GM23248 (cell line): ENCODE data around the gene FAM76A.
"Not testable (repeated sequence)": the region's sequence is repeated elsewhere in the genome, so short reads cannot be mapped to it uniquely, and the experiment has no call there.

Experiments
- EZH2 ChIP-seq: fragments of 200-600 bp; sonication (generic); IDR thresholded peaks from 2 replicates; pipeline ENCODE4 v1.6.1; 2018; ENCODE audit warnings: antibody characterized with exemption, mild to moderate bottlenecking; ENCODE audit not compliant: insufficient read depth, poor library complexity, severe bottlenecking
- EZH2phosphoT487 ChIP-seq: fragments of 200-600 bp; sonication (generic); IDR thresholded peaks from 2 replicates; pipeline ENCODE4 v1.6.1; 2018; ENCODE audit warnings: antibody characterized with exemption, moderate library complexity, mild to moderate bottlenecking, low read depth; ENCODE audit not compliant: insufficient read depth

GRCh38 chr1:27808131-27808530 lies 82.4 kb downstream of the FAM76A start:
- TF ChIP-seq EZH2, EZH2phosphoT487: not testable (repeated sequence)
